ENCODE data around the gene PAK3.

The PAK3 gene

GRCh38 chrX:111133389-111133788 lies 37.4 kb downstream of the PAK3 start:
- no peak for DNase-seq

GRCh38 chrX:111145878-111146277 lies 49.9 kb downstream of the PAK3 start:
- no peak for DNase-seq

DNA sequence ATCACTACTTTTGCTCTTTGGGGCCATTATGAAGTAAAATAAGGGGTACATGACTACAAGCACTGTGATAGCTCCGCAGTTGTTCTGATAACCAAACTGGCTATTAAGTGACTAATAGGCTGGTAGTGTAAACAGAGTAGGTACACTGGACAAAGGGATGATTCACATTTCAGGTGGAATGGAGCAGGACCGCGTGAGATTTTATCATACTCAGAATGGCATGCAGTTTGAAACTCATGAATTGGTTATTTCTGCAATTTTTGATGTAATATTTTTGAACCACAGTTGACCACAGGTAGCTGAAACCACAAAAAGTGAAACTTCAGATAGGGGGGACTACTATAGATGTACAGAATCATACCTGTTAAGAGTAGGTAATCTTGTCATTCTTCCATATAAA lies 55.8 kb downstream of the PAK3 start:
- no peak for DNase-seq

DNA sequence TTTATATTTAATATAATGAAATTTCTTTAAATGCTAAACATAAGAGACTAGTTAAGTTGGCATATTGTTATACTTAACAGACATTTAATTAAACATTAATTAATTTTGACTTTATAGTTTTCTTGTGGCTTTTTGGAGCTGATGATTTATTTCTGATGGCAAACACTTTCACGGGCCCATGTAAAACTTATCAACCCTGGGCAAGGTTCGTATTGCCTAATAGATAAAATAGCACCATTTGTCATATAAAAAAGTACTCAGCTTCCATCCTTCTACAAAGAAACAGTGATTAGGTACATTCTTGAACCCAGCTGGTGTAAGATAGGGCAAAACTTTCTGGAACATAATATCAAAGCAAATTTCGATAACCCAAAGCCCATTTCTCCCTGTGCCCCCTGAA lies 63.2 kb downstream of the PAK3 start:
- no peak for DNase-seq

- DNase-seq: no peak
Observed at GRCh38 chrX:111164728-111165127, 68.7 kb downstream of the PAK3 start.

GRCh38 chrX:111165902-111166301 lies 69.9 kb downstream of the PAK3 start:
- no peak for DNase-seq

GRCh38 chrX:111167334-111167733 lies 71.3 kb downstream of the PAK3 start:
- no peak for DNase-seq

DNA sequence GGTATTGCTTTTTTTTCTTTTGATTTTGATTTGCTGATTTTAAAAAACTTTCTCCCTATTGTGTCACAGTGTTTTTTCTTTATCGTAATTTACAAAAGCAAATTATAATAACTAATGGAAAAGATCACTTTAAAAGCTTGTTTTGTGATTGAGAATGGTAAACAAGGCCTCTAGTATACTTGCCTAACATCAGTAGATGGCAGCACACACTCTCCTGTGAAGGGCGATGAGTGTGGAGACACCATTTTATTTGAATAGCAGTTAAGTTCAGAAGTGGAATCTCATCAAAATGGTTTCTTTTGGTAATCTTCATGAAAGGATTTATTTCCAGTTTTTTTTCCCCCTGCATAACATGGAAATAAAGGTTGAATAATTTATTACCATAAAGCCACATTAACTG lies 72.3 kb downstream of the PAK3 start:
- DNase-seq: no peak

DNA sequence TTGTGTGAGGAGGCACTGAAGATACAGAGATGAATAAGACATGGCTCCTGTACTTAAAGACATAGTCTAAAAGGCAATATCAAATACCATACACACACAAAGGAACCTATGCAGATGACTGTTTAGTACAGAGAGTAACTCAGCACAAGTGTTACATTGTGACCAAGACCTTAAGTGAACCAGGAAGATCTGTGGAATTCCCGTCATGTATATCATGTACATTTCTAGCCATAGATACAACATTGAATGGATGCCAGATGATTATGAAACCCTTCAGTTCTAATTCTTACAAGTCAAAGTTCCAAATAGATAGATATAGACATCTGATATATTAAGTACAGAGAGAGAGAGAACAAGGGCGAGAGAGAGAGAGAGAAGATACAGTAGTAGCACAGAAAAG lies 73.2 kb downstream of the PAK3 start:
- DNase-seq: no peak

DNA sequence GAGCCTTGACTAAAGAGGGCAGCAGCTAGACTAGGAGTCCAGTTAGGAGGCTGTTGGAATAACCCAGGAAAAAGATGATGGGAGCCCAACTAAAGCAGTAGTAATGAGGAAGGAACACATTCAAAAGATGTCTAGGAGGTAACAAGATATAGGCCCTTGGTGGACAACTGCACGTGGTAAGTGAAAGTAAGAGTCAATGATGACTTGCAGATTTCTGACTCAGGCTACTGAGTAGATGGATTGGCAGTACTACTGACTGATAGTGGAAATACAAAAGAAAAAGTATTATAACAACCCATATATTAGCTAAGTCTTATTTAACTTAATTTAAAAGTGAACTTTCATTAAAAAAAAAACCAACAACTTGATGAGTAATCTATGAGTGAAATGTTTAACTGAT lies 74.0 kb downstream of the PAK3 start:
- DNase-seq: no peak

DNA sequence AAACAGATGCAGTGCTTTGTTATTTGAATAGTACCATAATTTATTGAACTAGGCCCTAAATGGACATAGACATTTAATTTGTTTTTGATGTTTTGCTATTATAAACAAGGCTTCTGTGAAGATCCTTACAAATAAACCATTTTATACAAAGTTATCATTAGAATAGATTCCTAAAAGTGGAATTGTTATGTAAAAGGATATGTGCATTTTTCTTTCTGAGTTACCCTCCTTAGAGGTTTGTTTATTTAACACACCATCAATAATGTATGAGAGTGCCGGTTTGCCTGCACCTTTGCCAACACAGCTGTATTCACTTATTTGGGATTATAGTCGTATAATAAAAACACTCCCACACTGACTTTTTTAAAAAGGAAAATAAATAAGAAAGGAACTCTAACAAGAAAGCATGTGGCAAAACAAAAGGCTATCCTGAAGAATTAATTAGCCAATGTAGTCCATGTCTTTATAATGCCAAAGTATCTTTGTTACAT lies 84.8 kb downstream of the PAK3 start:
- DNase-seq: no peak

DNA sequence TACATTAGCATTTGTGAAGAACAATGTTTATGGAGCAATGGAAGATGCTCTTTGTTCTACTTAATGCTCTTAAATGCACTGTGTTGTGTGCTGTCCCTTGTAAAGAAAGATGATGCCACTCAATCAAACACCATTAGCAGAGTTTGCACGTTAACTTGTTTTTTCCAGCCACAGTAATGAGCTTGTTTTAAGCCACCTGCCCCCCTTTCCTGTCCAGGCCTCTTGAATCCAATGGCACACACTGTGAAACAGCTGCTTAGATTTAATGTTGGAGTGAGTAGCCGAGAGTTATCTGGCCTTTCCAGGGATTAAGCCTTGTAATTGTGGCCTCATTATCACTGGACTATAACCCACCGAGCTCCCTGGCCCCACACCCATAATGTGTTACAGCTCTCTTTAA lies 86.0 kb downstream of the PAK3 start:
- DNase-seq: no peak

- DNase-seq: no peak
Observed at GRCh38 chrX:111182997-111183396, 87.0 kb downstream of the PAK3 start.

- no peak for DNase-seq
Observed at GRCh38 chrX:111191598-111191997, 95.6 kb downstream of the PAK3 start.

- no peak for DNase-seq
Observed at GRCh38 chrX:111199505-111199904, 103.5 kb downstream of the PAK3 start.

DNA sequence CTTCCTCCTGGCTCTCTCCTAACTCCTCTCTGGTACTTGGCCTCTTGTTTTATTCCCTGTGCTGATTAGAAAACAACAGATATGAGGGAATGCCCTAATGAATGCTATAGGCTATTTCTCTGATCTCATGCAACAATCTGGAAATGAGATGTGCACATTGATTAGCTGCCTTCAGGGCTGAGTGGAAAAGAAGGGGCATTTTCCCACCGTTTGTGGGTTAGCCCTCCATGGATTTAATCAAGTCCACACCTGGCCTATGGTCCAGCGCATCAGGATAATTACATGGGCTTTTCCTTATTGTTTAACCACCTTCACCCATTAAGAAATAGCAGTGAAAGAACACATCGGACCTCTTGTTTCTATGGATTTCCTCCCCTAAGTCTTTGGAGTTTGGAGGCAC lies 104.3 kb downstream of the PAK3 start:
- DNase-seq: no peak

DNA sequence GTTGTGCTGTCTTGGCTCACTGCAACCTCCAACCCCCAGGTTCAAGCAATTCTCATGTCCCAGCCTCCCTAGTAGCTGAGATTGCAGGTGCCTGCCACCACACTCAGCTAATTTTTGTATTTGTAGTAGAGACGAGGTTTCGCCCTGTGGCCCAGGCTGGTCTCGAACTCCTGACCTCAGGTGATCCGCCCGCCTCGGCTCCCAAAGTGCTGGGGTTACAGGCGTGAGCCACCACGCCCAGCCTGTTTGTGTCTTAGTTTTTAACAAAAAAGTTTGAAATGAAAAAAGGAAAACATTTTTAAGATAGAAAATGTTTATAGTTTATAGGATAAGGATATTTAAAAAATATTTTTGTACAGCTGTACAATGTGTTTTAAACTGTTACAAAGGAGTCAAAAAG lies 111.9 kb downstream of the PAK3 start:
- DNase-seq: no peak

DNA sequence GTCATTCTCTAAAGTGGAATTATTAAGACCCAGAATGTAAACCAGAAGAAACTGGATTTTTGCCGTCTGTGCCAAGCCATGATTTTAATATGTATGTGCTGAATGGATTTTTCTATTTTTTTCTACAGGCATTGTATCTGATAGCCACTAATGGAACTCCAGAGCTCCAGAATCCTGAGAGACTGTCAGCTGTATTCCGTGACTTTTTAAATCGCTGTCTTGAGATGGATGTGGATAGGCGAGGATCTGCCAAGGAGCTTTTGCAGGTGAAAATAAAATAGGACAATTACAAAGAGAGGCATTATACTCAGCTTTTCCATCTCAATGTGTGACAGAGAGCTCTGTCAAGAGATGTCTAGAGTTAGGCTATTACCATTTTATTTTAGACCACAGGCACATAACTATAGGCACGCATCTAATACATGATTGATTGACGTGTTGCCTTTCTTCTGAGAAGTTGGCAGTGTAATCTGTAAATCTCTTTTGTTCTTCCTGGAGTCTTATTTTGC lies 120.4 kb downstream of the PAK3 start:
- no peak for DNase-seq

DNA sequence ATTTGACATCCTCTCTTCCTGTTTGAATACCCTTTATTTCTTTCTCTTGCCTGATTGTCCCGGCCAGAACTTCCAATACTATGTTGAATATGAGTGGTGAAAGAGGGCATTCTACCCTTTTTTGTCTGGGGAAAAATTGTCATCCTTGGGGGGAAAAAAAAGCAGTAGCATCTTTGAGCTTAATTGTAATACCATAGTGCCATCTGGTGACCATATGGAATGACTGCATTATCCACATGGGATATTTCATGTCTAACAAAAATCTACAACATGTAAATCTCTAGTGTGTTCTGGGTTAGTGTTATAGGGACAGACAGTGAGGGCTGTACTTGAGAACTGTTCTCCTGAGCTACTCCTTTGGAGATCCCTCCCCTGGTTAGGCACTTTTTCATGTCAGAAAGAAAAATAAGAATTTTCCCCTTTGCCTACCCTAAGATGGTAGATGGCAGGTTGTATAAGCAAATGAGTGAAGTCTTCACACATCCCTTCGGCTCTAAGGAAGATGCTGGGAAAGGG lies 148.3 kb downstream of the PAK3 start:
- no peak for DNase-seq

DNA sequence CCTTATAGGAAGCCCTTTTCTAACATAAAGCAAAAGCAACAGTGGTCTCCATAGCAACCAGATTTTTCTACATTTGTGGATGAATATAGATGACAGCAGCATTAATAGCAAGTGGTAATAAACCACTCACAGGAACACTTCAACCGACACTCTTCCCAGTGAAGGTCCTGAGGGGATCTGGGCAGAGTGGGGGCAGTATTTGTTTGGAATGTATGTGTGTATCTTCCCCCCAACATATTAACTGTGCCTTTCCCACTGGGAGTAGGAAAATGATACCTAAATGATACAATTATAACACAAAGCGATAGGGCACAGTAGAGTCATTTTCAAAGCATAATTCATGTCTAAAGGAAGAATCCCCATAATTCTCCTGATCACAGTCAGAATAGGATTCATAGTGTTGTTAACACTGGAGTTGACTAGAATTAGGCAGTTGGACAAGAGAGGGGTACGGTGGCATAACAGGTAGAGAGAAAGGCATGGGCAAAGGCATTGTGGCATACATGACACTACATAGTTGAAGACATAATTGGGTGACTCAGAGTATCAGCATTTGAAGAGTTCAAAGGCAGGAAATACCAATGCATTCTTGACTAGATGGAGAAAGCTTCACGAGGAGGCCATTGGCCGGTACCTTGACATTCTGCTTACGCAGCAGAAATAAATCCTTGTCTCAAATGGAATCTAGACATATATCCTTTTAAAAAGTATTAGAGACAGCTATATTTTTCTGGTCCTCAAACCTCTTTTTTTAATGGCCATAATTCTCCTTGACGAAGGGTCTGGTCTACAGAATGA lies 159.1 kb downstream of the PAK3 start:
- DNase-seq: no peak

DNA sequence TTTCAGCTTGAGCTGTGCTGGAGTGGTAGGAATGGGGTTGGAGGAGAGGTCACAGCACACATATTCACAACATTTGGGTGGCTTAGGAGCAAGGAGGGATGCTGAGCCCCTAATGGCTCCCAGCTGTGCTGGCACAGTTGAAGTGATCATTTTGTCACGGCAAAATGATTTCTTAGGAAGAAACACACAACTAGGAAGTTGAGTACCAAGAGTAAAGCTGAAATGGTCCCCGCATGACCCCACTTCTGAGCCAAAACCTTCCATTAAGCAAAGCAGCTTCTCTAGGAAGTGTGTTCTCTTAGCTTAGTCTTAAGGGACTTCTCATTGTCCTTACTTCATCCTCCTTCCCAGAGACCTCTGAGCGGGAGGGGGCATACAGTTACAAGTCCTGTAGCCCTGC lies 161.7 kb downstream of the PAK3 start:
- DNase-seq: no peak

- no peak for DNase-seq
Observed at GRCh38 chrX:111259559-111259958, 163.6 kb downstream of the PAK3 start.

- DNase-seq: no peak
Observed at GRCh38 chrX:111260451-111260850, 164.5 kb downstream of the PAK3 start.

DNA sequence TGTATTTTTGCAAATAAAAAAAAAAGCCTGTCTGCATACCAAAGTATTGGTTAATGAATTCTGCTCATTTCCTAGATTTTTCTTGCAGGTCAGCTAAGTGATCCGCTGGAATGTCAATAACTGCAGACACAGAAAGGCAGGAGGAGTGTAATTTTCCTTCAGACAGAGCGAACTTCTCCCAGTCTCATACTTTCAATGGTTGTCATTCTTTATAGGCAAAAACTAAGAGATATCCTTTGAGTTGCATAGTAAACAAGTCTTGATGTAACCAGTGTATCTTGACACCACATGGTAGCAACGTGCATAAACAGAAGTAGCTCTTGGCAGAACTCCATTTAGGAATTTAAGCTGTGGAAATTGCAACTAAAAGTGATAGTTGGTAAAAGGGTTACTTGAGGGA lies 166.1 kb downstream of the PAK3 start:
- no peak for DNase-seq

DNA sequence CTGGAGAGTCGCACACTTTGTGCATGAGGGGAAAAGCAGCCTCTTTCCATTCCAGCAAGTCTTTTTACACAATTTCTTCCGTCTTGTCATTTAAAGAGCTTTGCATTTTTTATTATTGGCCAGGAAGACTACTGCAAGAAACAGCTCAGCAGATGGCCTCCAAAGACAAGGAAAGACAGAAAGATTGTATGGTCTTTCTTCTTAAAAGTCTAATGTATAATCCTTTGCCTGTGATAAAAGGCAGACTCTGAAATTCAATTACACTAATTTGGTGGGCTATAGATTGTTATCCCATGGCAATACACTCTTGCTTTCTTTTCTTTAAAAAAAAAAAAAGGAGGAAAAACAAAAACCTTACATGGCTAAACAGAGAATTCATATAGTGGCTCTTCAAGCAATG lies 168.4 kb downstream of the PAK3 start:
- no peak for DNase-seq
